ENCODE measurements around the gene VIPR1.

DNA sequence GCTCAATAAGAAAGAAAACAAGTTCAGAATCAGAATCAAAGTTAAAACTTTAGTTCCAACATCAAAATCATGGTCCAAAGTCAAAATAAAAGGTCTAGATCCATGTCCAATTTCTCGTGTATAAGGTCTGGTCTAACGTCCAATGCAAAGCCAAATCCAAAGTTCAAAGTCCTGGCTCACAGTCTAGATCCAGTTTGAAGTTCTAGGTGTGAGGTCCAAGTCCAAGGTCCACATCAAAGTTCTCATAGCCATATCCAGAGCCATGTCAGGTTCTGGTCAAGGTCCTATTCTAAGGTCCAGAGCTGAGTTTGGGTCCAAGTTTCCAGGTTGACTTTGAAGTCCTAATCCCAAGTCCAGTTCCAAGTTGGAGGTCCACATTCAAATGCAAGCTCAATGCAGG lies 40.7 kb upstream of the VIPR1 start:
- TF ChIP-seq FOXM1 (IDR thresholded peaks at IDR 0.05; ENCODE audit: borderline replicate concordance): no peak
- no peak for TF ChIP-seq SUZ12 (IDR thresholded peaks at IDR 0.05)
- TF ChIP-seq SP1 (IDR thresholded peaks at IDR 0.05): no peak
- TF ChIP-seq FOXA1 (IDR thresholded peaks at IDR 0.05): no peak
- no peak for TF ChIP-seq BHLHE40 (IDR thresholded peaks at IDR 0.05; ENCODE audit: borderline replicate concordance)
- no peak for TF ChIP-seq CTBP1 (IDR thresholded peaks at IDR 0.05; ENCODE audit: borderline replicate concordance)
- no peak for TF ChIP-seq ZNF384 (IDR thresholded peaks at IDR 0.05)
- no peak for TF ChIP-seq FOXK2 (IDR thresholded peaks at IDR 0.05)
- no peak for TF ChIP-seq ARNT (IDR thresholded peaks at IDR 0.05)
- TF ChIP-seq ELF4 (IDR thresholded peaks at IDR 0.05): no peak
- no peak for TF ChIP-seq TARDBP (IDR thresholded peaks at IDR 0.05)
- TF ChIP-seq NFRKB (IDR thresholded peaks at IDR 0.05): no peak
- TF ChIP-seq L3MBTL2 (conservative IDR thresholded peaks at IDR 0.05): no peak
- no peak for TF ChIP-seq HDGF (IDR thresholded peaks at IDR 0.05; ENCODE audit: borderline replicate concordance)
